SU-DHL-6 (cell line): ENCODE measurements around the gene TMEM115.

Experiments used
- H2AFZ ChIP-seq: fragments of 200-600 bp; sonication (generic); 2 replicates; pipeline ENCODE4 v1.6.1; 2014; ENCODE audit warnings: low read depth, mild to moderate bottlenecking, moderate library complexity, mixed read lengths, antibody characterized with exemption, low read length; ENCODE audit not compliant: severe bottlenecking
- H3F3A ChIP-seq: fragments of 200-600 bp; shearing (Covaris generic); 2 replicates; pipeline ENCODE4 v1.6.0; 2016; ENCODE audit warnings: antibody characterized with exemption, mild to moderate bottlenecking; ENCODE audit not compliant: insufficient read depth
- H3K27ac ChIP-seq: fragments of 200-600 bp; sonication (generic); 2 replicates; pipeline ENCODE4 v1.5.1; 2016; ENCODE audit warnings: low read depth, mild to moderate bottlenecking, low read length, moderate library complexity, mixed read lengths
- H3K27me3 ChIP-seq: fragments of 200-600 bp; sonication (generic), shearing (Covaris generic); 2 replicates; pipeline ENCODE4 v1.6.0; 2014; ENCODE audit warnings: mild to moderate bottlenecking, low read length
- H3K36me3 ChIP-seq: fragments of 200-600 bp; sonication (generic); 2 replicates; pipeline ENCODE4 v1.6.1; 2014; ENCODE audit warnings: mild to moderate bottlenecking, low read length, mixed read lengths
- H3K4me2 ChIP-seq: fragments of 300-600, 200-600 bp; shearing (Covaris generic), sonication (generic); 2 replicates; pipeline ENCODE4 v1.6.0; 2014; ENCODE audit warnings: low read length, low read depth, mild to moderate bottlenecking; ENCODE audit not compliant: poor library complexity, severe bottlenecking
- H3K4me3 ChIP-seq: fragments of 200-600 bp; sonication (generic); 2 replicates; pipeline ENCODE4 v1.5.1; 2014; ENCODE audit warnings: antibody characterized with exemption, low read length, mild to moderate bottlenecking, mixed read lengths; ENCODE audit not compliant: insufficient read depth, poor library complexity, severe bottlenecking
- H3K79me2 ChIP-seq: fragments of 200-600 bp; sonication (generic); 2 replicates; pipeline ENCODE4 v1.6.1; 2014; ENCODE audit warnings: mild to moderate bottlenecking, low read length, moderate library complexity; ENCODE audit not compliant: insufficient read depth
- H3K9ac ChIP-seq: fragments of 200-600 bp; sonication (generic); 2 replicates; pipeline ENCODE4 v1.7.0; 2014; ENCODE audit warnings: mild to moderate bottlenecking, low read length
- H3K9me2 ChIP-seq: fragments of 200-600 bp; sonication (generic); replicated peaks from 2 replicates; pipeline ENCODE4 v1.6.1; 2014; ENCODE audit warnings: low read length; ENCODE audit not compliant: insufficient read depth
- H3K9me3 ChIP-seq: fragments of 200-600 bp; sonication (generic); 2 replicates; pipeline ENCODE4 v1.6.1; 2014; ENCODE audit warnings: low read length, mixed read lengths; ENCODE audit not compliant: insufficient read depth
- H4K20me1 ChIP-seq: fragments of 200-600 bp; sonication (generic); 2 replicates; pipeline ENCODE4 v1.6.1; 2014; ENCODE audit warnings: low read depth, mild to moderate bottlenecking, antibody characterized with exemption, low read length, moderate library complexity, mixed read lengths
- CTCF ChIP-seq: fragments of 200-600 bp; sonication (generic); IDR thresholded peaks from one replicate; pipeline ENCODE4 v1.5.1; 2017; ENCODE audit warnings: antibody characterized with exemption, mild to moderate bottlenecking, low read length, moderate library complexity; ENCODE audit not compliant: insufficient read depth, poor library complexity, severe bottlenecking
- EZH2phosphoT487 ChIP-seq: fragments of 200-600 bp; sonication (generic), shearing (Covaris generic); conservative IDR thresholded peaks from 2 replicates; pipeline ENCODE4 v1.6.1; 2018; ENCODE audit warnings: mild to moderate bottlenecking, antibody characterized with exemption, low read length, moderate library complexity, mixed read lengths

Gene TMEM115

GRCh38 chr3:50326182-50326541 lies 33.2 kb downstream of the TMEM115 start:
- Histone ChIP-seq H3K4me2 (no peak overlapping the region), H3K36me3 (peaks cover 6% of the 10 kb centered on the region; the same call in 1 of the 2 replicates), H3F3A (peaks cover 12% of the 10 kb centered on the region), H3K79me2 (peaks cover 13% of the 10 kb centered on the region), H3K9me3 (no peaks in the 10 kb centered on the region), H4K20me1 (no peaks in the 10 kb centered on the region), H2AFZ (no peak overlapping the region), H3K27me3 (no peaks in the 10 kb centered on the region), H3K27ac (no peak overlapping the region), H3K9ac (no peak overlapping the region), H3K4me3 (no peak overlapping the region), H3K9me2 (no peaks in the 10 kb centered on the region)
- TF ChIP-seq CTCF (no peak), EZH2phosphoT487 (no peak)

GRCh38 chr3:50325497-50326181 lies 33.7 kb downstream of the TMEM115 start:
- H3K4me3 ChIP-seq, result no peak overlapping the region
- no peaks in the 10 kb centered on the region for H4K20me1 ChIP-seq
- H3K79me2 ChIP-seq, result peaks cover 13% of the 10 kb centered on the region
- no peaks in the 10 kb centered on the region for H3K9me3 ChIP-seq
- no peak overlapping the region for H3K4me2 ChIP-seq
- no peaks in the 10 kb centered on the region for H3K9me2 ChIP-seq
- TF ChIP-seq CTCF, result no peak
- TF ChIP-seq EZH2phosphoT487, result no peak
- no peak overlapping the region for H3K27ac ChIP-seq
- no peak overlapping the region for H3K9ac ChIP-seq
- no peaks in the 10 kb centered on the region for H3K27me3 ChIP-seq
- peaks cover 1% of the 10 kb centered on the region; the same call in 1 of the 2 replicates for H3K36me3 ChIP-seq
- no peak overlapping the region for H2AFZ ChIP-seq
- peaks cover 12% of the 10 kb centered on the region for H3F3A ChIP-seq

- Histone ChIP-seq H3K4me2 (no peak overlapping the region), H3K27ac (no peak overlapping the region), H2AFZ (no peak overlapping the region), H3K79me2 (peaks cover 13% of the 10 kb centered on the region), H3F3A (peaks cover 12% of the 10 kb centered on the region), H3K9me2 (no peaks in the 10 kb centered on the region), H3K36me3 (no peaks in the 10 kb centered on the region), H3K4me3 (no peak overlapping the region), H4K20me1 (no peaks in the 10 kb centered on the region), H3K27me3 (no peaks in the 10 kb centered on the region), H3K9me3 (no peaks in the 10 kb centered on the region), H3K9ac (no peak overlapping the region)
- TF ChIP-seq CTCF (no peak), EZH2phosphoT487 (no peak)
Observed at GRCh38 chr3:50325113-50325480, 34.2 kb downstream of the TMEM115 start.
